HUES64 (cell line): ENCODE measurements around the gene CYB5A.

ENCODE experiments used
- H3K27ac ChIP-seq: 2 replicates; pipeline ENCODE4 v1.7.0; 2013; ENCODE audit warnings: low read depth, low read length, inconsistent platforms
- H3K27me3 ChIP-seq: 2 replicates; pipeline ENCODE4 v1.6.1; 2013; ENCODE audit warnings: mild to moderate bottlenecking, low read length; ENCODE audit not compliant: insufficient read depth
- H3K36me3 ChIP-seq: 2 replicates; pipeline ENCODE4 v1.6.1; 2013; ENCODE audit warnings: mild to moderate bottlenecking, low read length; ENCODE audit not compliant: insufficient read depth
- H3K4me1 ChIP-seq: 2 replicates; pipeline ENCODE4 v1.6.1; 2013; ENCODE audit warnings: mild to moderate bottlenecking, low read length, moderate library complexity; ENCODE audit not compliant: insufficient read depth
- H3K4me3 ChIP-seq: 2 replicates; pipeline ENCODE4 v1.5.1; 2013; ENCODE audit warnings: mild to moderate bottlenecking, low read length, moderate library complexity
- H3K9ac ChIP-seq: 2 replicates; pipeline ENCODE4 v1.6.1; 2013; ENCODE audit warnings: mild to moderate bottlenecking, low read depth, low read length
- H3K9me3 ChIP-seq: 2 replicates; pipeline ENCODE4 v1.6.1; 2013; ENCODE audit warnings: low read depth, low read length; ENCODE audit not compliant: insufficient read depth
- WGBS: fragments of 150-250, 120-280 bp; methylation state at CpG from one replicate; pipeline ENCODE4 v1.1.7; 2013; ENCODE audit warnings: missing lambda C conversion rate; 5-methylcytosine and 5-hydroxymethylcytosine counted together

Gene CYB5A

GRCh38 chr18:74275736-74276135 is 16.0 kb downstream of the CYB5A start:
- no peak overlapping the region for H3K4me3 ChIP-seq
- H3K36me3 ChIP-seq: no peaks in the 10 kb centered on the region
- no peaks in the 10 kb centered on the region for H3K27me3 ChIP-seq
- H3K9me3 ChIP-seq: no peaks in the 10 kb centered on the region; the same call in 1 of the 2 replicates
- 97% methylated on average over 11 of the region's 11 CpGs for WGBS
- H3K9ac ChIP-seq: no peak overlapping the region
- H3K27ac ChIP-seq: no peak overlapping the region
- H3K4me1 ChIP-seq: peaks cover 3% of the 10 kb centered on the region

- no peaks in the 10 kb centered on the region for H3K27me3 ChIP-seq
- H3K4me1 ChIP-seq: no peaks in the 10 kb centered on the region
- H3K9ac ChIP-seq: no peak overlapping the region
- WGBS: 90% methylated on average over 4 of the region's 4 CpGs
- H3K36me3 ChIP-seq: no peaks in the 10 kb centered on the region
- H3K9me3 ChIP-seq: no peaks in the 10 kb centered on the region; the same call in 1 of the 2 replicates
- H3K27ac ChIP-seq: no peak overlapping the region
- no peak overlapping the region for H3K4me3 ChIP-seq
These were observed 17.1 kb downstream of the CYB5A start for GRCh38 chr18:74274700-74275099.

GRCh38 chr18:74273394-74273793 is 18.4 kb downstream of the CYB5A start:
- Histone ChIP-seq H3K4me1 (no peaks in the 10 kb centered on the region), H3K9ac (no peak overlapping the region), H3K27me3 (no peaks in the 10 kb centered on the region), H3K27ac (no peak overlapping the region), H3K9me3 (no peaks in the 10 kb centered on the region; the same call in 1 of the 2 replicates), H3K36me3 (no peaks in the 10 kb centered on the region), H3K4me3 (no peak overlapping the region)
- 82% methylated on average over 3 of the region's 3 CpGs for WGBS

GRCh38 chr18:74271635-74272034 is 20.1 kb downstream of the CYB5A start:
- WGBS: 97% methylated on average over 1 of the region's 3 CpGs
- Histone ChIP-seq H3K27me3 (no peaks in the 10 kb centered on the region), H3K36me3 (no peaks in the 10 kb centered on the region), H3K9me3 (no peaks in the 10 kb centered on the region), H3K27ac (no peak overlapping the region), H3K9ac (no peak overlapping the region), H3K4me1 (no peaks in the 10 kb centered on the region), H3K4me3 (no peak overlapping the region)

GRCh38 chr18:74268933-74269620 is 22.7 kb downstream of the CYB5A start:
- WGBS: 84% methylated on average over 11 of the region's 11 CpGs
- Histone ChIP-seq H3K27ac (no peak overlapping the region), H3K9me3 (no peaks in the 10 kb centered on the region)

GRCh38 chr18:74268175-74268574 is 23.6 kb downstream of the CYB5A start:
- no peaks in the 10 kb centered on the region; the same call in 1 of the 2 replicates for H3K36me3 ChIP-seq
- WGBS: 84% methylated on average over 7 of the region's 7 CpGs
- H3K27me3 ChIP-seq: no peaks in the 10 kb centered on the region
- no peaks in the 10 kb centered on the region for H3K9me3 ChIP-seq
- no peak overlapping the region for H3K27ac ChIP-seq
- H3K9ac ChIP-seq: no peak overlapping the region
- H3K4me1 ChIP-seq: no peaks in the 10 kb centered on the region
- no peak overlapping the region for H3K4me3 ChIP-seq

More at GRCh38 chr18:74268933-74269620, 22.7 kb downstream of the CYB5A start:
- no peak overlapping the region for H3K9ac ChIP-seq
- no peaks in the 10 kb centered on the region for H3K4me1 ChIP-seq
- no peaks in the 10 kb centered on the region; the same call in 1 of the 2 replicates for H3K36me3 ChIP-seq
- H3K27me3 ChIP-seq: no peaks in the 10 kb centered on the region
- no peak overlapping the region for H3K4me3 ChIP-seq

GRCh38 chr18:74266161-74266560 is 25.6 kb downstream of the CYB5A start:
- Histone ChIP-seq H3K4me1 (no peaks in the 10 kb centered on the region), H3K27ac (no peak overlapping the region), H3K9ac (no peak overlapping the region), H3K4me3 (no peak overlapping the region), H3K9me3 (no peaks in the 10 kb centered on the region), H3K27me3 (no peaks in the 10 kb centered on the region), H3K36me3 (peaks cover 9% of the 10 kb centered on the region)
- WGBS: 71% methylated on average over 9 of the region's 9 CpGs

GRCh38 chr18:74265546-74266098 is 26.1 kb downstream of the CYB5A start:
- no peaks in the 10 kb centered on the region for H3K9me3 ChIP-seq
- no peak overlapping the region for H3K9ac ChIP-seq
- no peaks in the 10 kb centered on the region for H3K4me1 ChIP-seq
- H3K4me3 ChIP-seq: no peak overlapping the region
- no peaks in the 10 kb centered on the region for H3K27me3 ChIP-seq
- H3K27ac ChIP-seq: no peak overlapping the region
- peaks cover 13% of the 10 kb centered on the region for H3K36me3 ChIP-seq
- WGBS: 91% methylated on average over 8 of the region's 8 CpGs

- no peak overlapping the region for H3K27ac ChIP-seq
- H3K4me1 ChIP-seq: no peaks in the 10 kb centered on the region
- H3K9ac ChIP-seq: no peak overlapping the region
- no peaks in the 10 kb centered on the region for H3K27me3 ChIP-seq
- H3K4me3 ChIP-seq: no peak overlapping the region
- peaks cover 18% of the 10 kb centered on the region for H3K36me3 ChIP-seq
- H3K9me3 ChIP-seq: no peaks in the 10 kb centered on the region
- 77% methylated on average over 10 of the region's 10 CpGs for WGBS
These were observed 27.3 kb downstream of the CYB5A start for GRCh38 chr18:74264303-74265020.

GRCh38 chr18:74261053-74261713 is 30.6 kb downstream of the CYB5A start:
- Histone ChIP-seq H3K27ac (no peak overlapping the region), H3K9me3 (no peaks in the 10 kb centered on the region), H3K4me1 (peaks cover 11% of the 10 kb centered on the region), H3K9ac (no peak overlapping the region), H3K27me3 (no peaks in the 10 kb centered on the region), H3K4me3 (no peak overlapping the region), H3K36me3 (peaks cover 18% of the 10 kb centered on the region)
- 93% methylated on average over 6 of the region's 6 CpGs for WGBS

GRCh38 chr18:74259347-74259746 is 32.4 kb downstream of the CYB5A start:
- WGBS: 85% methylated on average over 1 of the region's 4 CpGs
- no peaks in the 10 kb centered on the region for H3K27me3 ChIP-seq
- no peak overlapping the region for H3K27ac ChIP-seq
- H3K4me3 ChIP-seq: no peak overlapping the region
- H3K9me3 ChIP-seq: no peaks in the 10 kb centered on the region
- H3K4me1 ChIP-seq: peaks cover 18% of the 10 kb centered on the region
- no peak overlapping the region for H3K9ac ChIP-seq
- H3K36me3 ChIP-seq: peaks cover 18% of the 10 kb centered on the region
